K562 (cell line): ENCODE measurements around the gene SOBP. TPM values are rescaled to one million over a fixed set of nuclear protein-coding genes. Genes with fewer than 3 reads are reported as not detected.

Source experiments
- ATAC-seq: fragments of 200-7000 bp; cut with Tn5 transposase; 3 replicates; pipeline ENCODE4 v1.9.1; 2020; ENCODE audit warnings: moderate library complexity
- BruUV-seq: library from RNA; stranded (reverse); fragments of 400-500 nt; replicated peaks from 2 replicates; lab custom pipeline; 2021; lab: Mats Ljungman, UMichigan
- CTCF ChIA-PET: fragments of 300-600 bp; formaldehyde crosslinking; extraction: SDS; loops from one replicate; lab custom pipeline; 2021; ENCODE audit warnings: low intra/inter-chr PET ratio; lab: Yijun Ruan, JAX
- POLR2A ChIA-PET: fragments of 300-600, 350-650 bp; sonication (Branson Sonifier 250); formaldehyde crosslinking; extraction: SDS; loops from one replicate; lab custom pipeline; 2021; ENCODE audit warnings: antibody characterized with exemption, inconsistent platforms; lab: Yijun Ruan, JAX
- DNase-seq, 4 experiments: peaks; one replicate each; pipeline versions ENCODE4 v3.0.0 to v3.0.0-alpha.2; 2011 to 2018; ENCODE audit warnings: low spot score in 3 of 4, mixed read lengths in 3 of 4; ENCODE audit errors: extremely low read depth in 1 of 4
- FAIRE-seq: peaks from 2 replicates; lab custom pipeline; 2011; peaks lifted over from hg19 to GRCh38; lab: Jason Lieb, UNC
- H2AFZ ChIP-seq: 2 replicates; pipeline ENCODE4 v1.6.0; 2011; ENCODE audit warnings: low read depth, low read length, control low read depth, inconsistent platforms
- H3K27ac ChIP-seq: fragments of 200-600 bp; 3 replicates; pipeline ENCODE4 v1.8.0; 2011; ENCODE audit warnings: low read depth, mild to moderate bottlenecking, control low read depth, inconsistent platforms, low read length, moderate library complexity, mixed read lengths; ENCODE audit errors: extremely low read depth
- H3K27me3 ChIP-seq, 2 experiments: fragments of 300-600 bp in 1 of 2; 2 replicates in 1 of 2; 3 replicates in 1 of 2; pipeline versions ENCODE4 v1.6.0 to v1.8.0; 2011; ENCODE audit warnings: inconsistent platforms in 2 of 2, low read length in 2 of 2, mild to moderate bottlenecking in 1 of 2, mixed read lengths in 1 of 2, moderate library complexity in 1 of 2; ENCODE audit not compliant: control insufficient read depth in 2 of 2, insufficient read depth in 2 of 2
- H3K36me3 ChIP-seq: fragments of 300-600 bp; 3 replicates; pipeline ENCODE4 v1.8.0; 2011; ENCODE audit warnings: mild to moderate bottlenecking, low read length, inconsistent platforms; ENCODE audit not compliant: control insufficient read depth, insufficient read depth
- H3K4me1 ChIP-seq, 2 experiments: fragments of 200-600 bp in 1 of 2; replicated peaks in 1 of 2; 2 replicates in 1 of 2; 3 replicates in 1 of 2; pipeline versions ENCODE4 v1.5.1 to v1.8.0; 2011; ENCODE audit warnings: inconsistent platforms in 2 of 2, low read length in 2 of 2, mild to moderate bottlenecking in 1 of 2, mixed read lengths in 1 of 2, moderate library complexity in 1 of 2; ENCODE audit not compliant: control insufficient read depth in 2 of 2, insufficient read depth in 2 of 2
- H3K4me2 ChIP-seq: 2 replicates; pipeline ENCODE4 v1.6.1; 2011; ENCODE audit warnings: low read length, control low read depth, inconsistent platforms, mixed read lengths; ENCODE audit not compliant: insufficient read depth
- H3K4me3 ChIP-seq: fragments of 200-600 bp; sonication (generic), shearing (Covaris generic); 2 replicates; pipeline ENCODE4 v1.5.1; 2016; ENCODE audit warnings: control low read depth, inconsistent platforms
- H3K79me2 ChIP-seq: fragments of 200-600 bp; 3 replicates; pipeline ENCODE4 v1.8.0; 2011; ENCODE audit warnings: low read length, inconsistent platforms; ENCODE audit not compliant: control insufficient read depth, insufficient read depth
- H3K9ac ChIP-seq, 2 experiments: 2 replicates each; pipeline versions ENCODE4 v1.6.0 to v1.6.1; 2011; ENCODE audit warnings: low read depth in 2 of 2, low read length in 2 of 2, control low read depth in 1 of 2, inconsistent platforms in 1 of 2, mild to moderate bottlenecking in 1 of 2, mixed read lengths in 1 of 2; ENCODE audit not compliant: insufficient read depth in 1 of 2
- H3K9me1 ChIP-seq: one replicate; pipeline ENCODE4 v1.6.0; 2011; ENCODE audit warnings: inconsistent platforms, mild to moderate bottlenecking, low read length, moderate library complexity; ENCODE audit not compliant: control insufficient read depth, insufficient read depth
- H3K9me3 ChIP-seq: replicated peaks from 2 replicates; pipeline ENCODE4 v1.5.1; 2011; ENCODE audit warnings: low read depth, low read length, inconsistent platforms; ENCODE audit not compliant: control insufficient read depth, insufficient read depth
- H4K20me1 ChIP-seq: replicated peaks from 2 replicates; pipeline ENCODE4 v1.6.1; 2011; ENCODE audit warnings: low read length, inconsistent platforms, mixed read lengths; ENCODE audit not compliant: control insufficient read depth, insufficient read depth
- CBFA2T2 ChIP-seq: fragments of 450-650 bp; conservative IDR thresholded peaks from 2 replicates; pipeline ENCODE4 v1.6.1; 2017; ENCODE audit warnings: mild to moderate bottlenecking
- LEF1 ChIP-seq: fragments of 450-650 bp; IDR thresholded peaks from 2 replicates; pipeline ENCODE4 v1.6.1; 2016; ENCODE audit warnings: mild to moderate bottlenecking
- RAD21 ChIP-seq, 2 experiments: fragments of 250-450 bp in 1 of 2; fragments of 450-650 bp in 1 of 2; sonication (Bioruptor Pico) in 1 of 2; formaldehyde crosslinking in 1 of 2; IDR thresholded peaks in 1 of 2; conservative IDR thresholded peaks in 1 of 2; 2 replicates each; pipeline versions ENCODE4 v1.4.0 to v1.8.0; 2020 to 2022; ENCODE audit warnings: mild to moderate bottlenecking in 2 of 2, moderate library complexity in 1 of 2
- RBFOX2 ChIP-seq: fragments of 200-400 bp; formaldehyde crosslinking; IDR thresholded peaks from 2 replicates; pipeline ENCODE4 v1.6.1; 2017; ENCODE audit warnings: low read depth, mild to moderate bottlenecking, low read length, moderate library complexity
- THRA ChIP-seq: fragments of 450-650 bp; IDR thresholded peaks from 2 replicates; pipeline ENCODE4 v1.6.1; 2017; ENCODE audit warnings: mild to moderate bottlenecking, moderate library complexity
- WGBS: fragments of 100-300 bp; shearing (Covaris generic); methylation state at CpG from one replicate; pipeline ENCODE4 v1.1.6; 2016; ENCODE audit warnings: low coverage, mixed read lengths; ENCODE audit not compliant: insufficient coverage; ENCODE audit errors: missing lambda C conversion rate; 5-methylcytosine and 5-hydroxymethylcytosine counted together
- in situ Hi-C: fragments of 300-500 bp; cut with MboI; formaldehyde crosslinking; loops from 4 replicates; pipeline ENCODE4 v1.15.0; 2018; ENCODE audit warnings: inconsistent platforms, mixed read lengths
- intact Hi-C: fragments of 100-400 bp; cut with micrococcal nuclease; formaldehyde crosslinking; loops from 2 replicates; pipeline ENCODE4 v1.14.2; 2022
- polyA plus RNA-seq, 8 experiments: library from polyadenylated mRNA; depleted of rRNA in 4 of 8; stranded (reverse) in 5 of 8; unstranded in 3 of 8; fragments of >200 nt; fragmentation: Nextera tagmentation in 2 of 8; fragmentation: Illumina TruSeq in 1 of 8; extraction: Ambion mirVana in 2 of 8; extraction: Trizol in 1 of 8; gene quantifications; 2 replicates each; pipeline versions ENCODE4 v1.2.1 to v1.2.3, GENCODE V29; 2011 to 2014; ENCODE audit warnings: inconsistent platforms in 1 of 8, missing spikeins in 1 of 8
- total RNA-seq, 7 experiments: library from RNA; depleted of rRNA in 6 of 7; stranded (reverse); fragments of >200 nt in 6 of 7; fragmentation: Illumina TruSeq in 2 of 7; extraction: Trizol in 2 of 7; gene quantifications; 2 replicates each; pipeline versions ENCODE4 v1.2.1 to v1.2.3, GENCODE V29; 2011 to 2021; ENCODE audit warnings: low replicate concordance in 1 of 7
- TF ChIP-seq, protein P1 (sequence below): fragments of 150-350 bp; IDR thresholded peaks from 2 replicates; pipeline ENCODE4 v1.6.1; 2014; ENCODE audit warnings: low read depth, mild to moderate bottlenecking, low read length, borderline replicate concordance
- TF ChIP-seq, protein P2 (sequence below): IDR thresholded peaks from 2 replicates; pipeline ENCODE4 v1.6.1; 2011; ENCODE audit not compliant: insufficient read length; ENCODE audit errors: extremely low read depth
- TF ChIP-seq, protein P3 (sequence below): fragments of 450-650 bp; formaldehyde crosslinking; conservative IDR thresholded peaks from 2 replicates; pipeline ENCODE4 v1.4.0; 2022; ENCODE audit warnings: mild to moderate bottlenecking, missing genetic modification characterization

Gene SOBP
- total and polyA plus RNA-seq, 9 of the 15 experiments (the other 6 are each of a cell fraction or from before 2014, with no cell fraction given), result 0.16 TPM; not detected in 8

DNA sequence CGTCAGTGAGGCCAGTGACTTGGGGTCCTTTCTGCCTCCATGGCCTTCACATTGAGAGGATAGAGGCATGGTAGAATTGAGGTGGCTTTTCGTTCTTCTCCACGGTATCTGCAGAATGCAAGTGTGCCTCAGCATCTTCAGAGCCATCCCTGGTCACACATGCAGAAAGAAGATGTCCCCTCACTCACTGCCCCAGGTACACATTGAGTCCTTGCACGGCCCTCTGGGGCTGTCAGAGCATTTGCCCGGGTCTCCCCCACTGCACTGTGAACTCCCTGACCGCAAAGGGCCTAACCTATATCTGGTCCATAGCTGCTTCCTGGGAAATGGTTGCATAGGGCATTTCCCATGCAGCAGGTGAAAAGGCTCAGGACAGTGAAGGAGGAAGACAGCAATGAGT lies 218.5 kb downstream of the SOBP start (continued):
- TF ChIP-seq, protein P1, sequence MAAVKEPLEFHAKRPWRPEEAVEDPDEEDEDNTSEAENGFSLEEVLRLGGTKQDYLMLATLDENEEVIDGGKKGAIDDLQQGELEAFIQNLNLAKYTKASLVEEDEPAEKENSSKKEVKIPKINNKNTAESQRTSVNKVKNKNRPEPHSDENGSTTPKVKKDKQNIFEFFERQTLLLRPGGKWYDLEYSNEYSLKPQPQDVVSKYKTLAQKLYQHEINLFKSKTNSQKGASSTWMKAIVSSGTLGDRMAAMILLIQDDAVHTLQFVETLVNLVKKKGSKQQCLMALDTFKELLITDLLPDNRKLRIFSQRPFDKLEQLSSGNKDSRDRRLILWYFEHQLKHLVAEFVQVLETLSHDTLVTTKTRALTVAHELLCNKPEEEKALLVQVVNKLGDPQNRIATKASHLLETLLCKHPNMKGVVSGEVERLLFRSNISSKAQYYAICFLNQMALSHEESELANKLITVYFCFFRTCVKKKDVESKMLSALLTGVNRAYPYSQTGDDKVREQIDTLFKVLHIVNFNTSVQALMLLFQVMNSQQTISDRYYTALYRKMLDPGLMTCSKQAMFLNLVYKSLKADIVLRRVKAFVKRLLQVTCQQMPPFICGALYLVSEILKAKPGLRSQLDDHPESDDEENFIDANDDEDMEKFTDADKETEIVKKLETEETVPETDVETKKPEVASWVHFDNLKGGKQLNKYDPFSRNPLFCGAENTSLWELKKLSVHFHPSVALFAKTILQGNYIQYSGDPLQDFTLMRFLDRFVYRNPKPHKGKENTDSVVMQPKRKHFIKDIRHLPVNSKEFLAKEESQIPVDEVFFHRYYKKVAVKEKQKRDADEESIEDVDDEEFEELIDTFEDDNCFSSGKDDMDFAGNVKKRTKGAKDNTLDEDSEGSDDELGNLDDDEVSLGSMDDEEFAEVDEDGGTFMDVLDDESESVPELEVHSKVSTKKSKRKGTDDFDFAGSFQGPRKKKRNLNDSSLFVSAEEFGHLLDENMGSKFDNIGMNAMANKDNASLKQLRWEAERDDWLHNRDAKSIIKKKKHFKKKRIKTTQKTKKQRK, result no peak
- TF ChIP-seq, protein P2, sequence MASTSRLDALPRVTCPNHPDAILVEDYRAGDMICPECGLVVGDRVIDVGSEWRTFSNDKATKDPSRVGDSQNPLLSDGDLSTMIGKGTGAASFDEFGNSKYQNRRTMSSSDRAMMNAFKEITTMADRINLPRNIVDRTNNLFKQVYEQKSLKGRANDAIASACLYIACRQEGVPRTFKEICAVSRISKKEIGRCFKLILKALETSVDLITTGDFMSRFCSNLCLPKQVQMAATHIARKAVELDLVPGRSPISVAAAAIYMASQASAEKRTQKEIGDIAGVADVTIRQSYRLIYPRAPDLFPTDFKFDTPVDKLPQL, result no peak

DNA sequence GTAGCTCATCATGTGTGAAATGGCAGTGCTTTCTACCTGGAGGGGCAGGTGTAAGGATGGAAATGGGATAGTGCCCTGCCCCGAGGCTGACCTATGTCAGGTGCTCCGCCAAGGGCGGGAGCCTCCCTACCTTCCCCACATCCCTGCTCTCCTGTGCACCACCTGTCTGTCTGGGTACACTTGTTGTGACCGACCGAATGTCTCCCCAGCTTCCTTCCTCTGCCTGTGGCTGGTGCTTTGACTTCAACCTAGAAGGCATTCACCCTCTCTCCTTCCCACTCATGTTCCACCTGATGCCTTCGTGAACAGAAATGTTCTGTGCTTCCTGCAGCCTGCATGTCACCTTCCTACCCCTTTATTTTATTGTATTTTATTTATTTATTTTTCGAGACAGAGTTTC lies 219.4 kb downstream of the SOBP start:
- CTCF ChIA-PET, result no interaction called here

More for the DNA sequence above, 219.4 kb downstream of the SOBP start:
- no peak overlapping the region for H3K27ac ChIP-seq
- no peaks in the 10 kb centered on the region for H4K20me1 ChIP-seq
- intact Hi-C loops, result no loop called here
- DNase-seq, result no peak
- no TSS peak for BruUV-seq
- peaks cover 5 to 50% of the 10 kb centered on the region in 2 experiments for H3K27me3 ChIP-seq
- H2AFZ ChIP-seq, result no peak overlapping the region
- no peaks in the 10 kb centered on the region for H3K36me3 ChIP-seq
- in situ Hi-C loops, result no loop called here
- 1% methylated on average over 7 of the region's 7 CpGs for WGBS
- no peaks in the 10 kb centered on the region for H3K9me3 ChIP-seq
- TF ChIP-seq RAD21 (CRISPR knock-in tag; conservative IDR thresholded peaks at IDR 0.05 in 1 of 2, IDR thresholded peaks at IDR 0.05 in 1 of 2) (no peak), LEF1 (no peak), RBFOX2 (no peak), CBFA2T2 (no peak), THRA (no peak)
- TF ChIP-seq, protein P3, sequence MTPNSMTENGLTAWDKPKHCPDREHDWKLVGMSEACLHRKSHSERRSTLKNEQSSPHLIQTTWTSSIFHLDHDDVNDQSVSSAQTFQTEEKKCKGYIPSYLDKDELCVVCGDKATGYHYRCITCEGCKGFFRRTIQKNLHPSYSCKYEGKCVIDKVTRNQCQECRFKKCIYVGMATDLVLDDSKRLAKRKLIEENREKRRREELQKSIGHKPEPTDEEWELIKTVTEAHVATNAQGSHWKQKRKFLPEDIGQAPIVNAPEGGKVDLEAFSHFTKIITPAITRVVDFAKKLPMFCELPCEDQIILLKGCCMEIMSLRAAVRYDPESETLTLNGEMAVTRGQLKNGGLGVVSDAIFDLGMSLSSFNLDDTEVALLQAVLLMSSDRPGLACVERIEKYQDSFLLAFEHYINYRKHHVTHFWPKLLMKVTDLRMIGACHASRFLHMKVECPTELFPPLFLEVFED (CRISPR knock-in tag), result no peak
- H3K4me3 ChIP-seq, result no peak overlapping the region
- H3K9ac ChIP-seq, result no peak overlapping the region
- H3K4me2 ChIP-seq, result no peak overlapping the region
- H3K79me2 ChIP-seq, result no peaks in the 10 kb centered on the region
- H3K9me1 ChIP-seq, result no peaks in the 10 kb centered on the region
- FAIRE-seq, result no peak
- H3K4me1 ChIP-seq, result no peaks in the 10 kb centered on the region
- no peak for ATAC-seq
- POLR2A ChIA-PET, result no interaction called here
